HG02943 (cell line): Measurements from ENCODE around the gene POLR2J3.
"Not testable (repeated sequence)": the region's sequence is repeated elsewhere in the genome, so short reads cannot be mapped to it uniquely, and the experiment has no call there.

Experiments used
- ATAC-seq: cut with Tn5 transposase; IDR thresholded peaks from one replicate; pipeline ENCODE4 v1.9.1; 2021; ENCODE audit warnings: mild to moderate bottlenecking, low read depth, moderate library complexity; ENCODE audit not compliant: unreplicated experiment

POLR2J3 gene

DNA sequence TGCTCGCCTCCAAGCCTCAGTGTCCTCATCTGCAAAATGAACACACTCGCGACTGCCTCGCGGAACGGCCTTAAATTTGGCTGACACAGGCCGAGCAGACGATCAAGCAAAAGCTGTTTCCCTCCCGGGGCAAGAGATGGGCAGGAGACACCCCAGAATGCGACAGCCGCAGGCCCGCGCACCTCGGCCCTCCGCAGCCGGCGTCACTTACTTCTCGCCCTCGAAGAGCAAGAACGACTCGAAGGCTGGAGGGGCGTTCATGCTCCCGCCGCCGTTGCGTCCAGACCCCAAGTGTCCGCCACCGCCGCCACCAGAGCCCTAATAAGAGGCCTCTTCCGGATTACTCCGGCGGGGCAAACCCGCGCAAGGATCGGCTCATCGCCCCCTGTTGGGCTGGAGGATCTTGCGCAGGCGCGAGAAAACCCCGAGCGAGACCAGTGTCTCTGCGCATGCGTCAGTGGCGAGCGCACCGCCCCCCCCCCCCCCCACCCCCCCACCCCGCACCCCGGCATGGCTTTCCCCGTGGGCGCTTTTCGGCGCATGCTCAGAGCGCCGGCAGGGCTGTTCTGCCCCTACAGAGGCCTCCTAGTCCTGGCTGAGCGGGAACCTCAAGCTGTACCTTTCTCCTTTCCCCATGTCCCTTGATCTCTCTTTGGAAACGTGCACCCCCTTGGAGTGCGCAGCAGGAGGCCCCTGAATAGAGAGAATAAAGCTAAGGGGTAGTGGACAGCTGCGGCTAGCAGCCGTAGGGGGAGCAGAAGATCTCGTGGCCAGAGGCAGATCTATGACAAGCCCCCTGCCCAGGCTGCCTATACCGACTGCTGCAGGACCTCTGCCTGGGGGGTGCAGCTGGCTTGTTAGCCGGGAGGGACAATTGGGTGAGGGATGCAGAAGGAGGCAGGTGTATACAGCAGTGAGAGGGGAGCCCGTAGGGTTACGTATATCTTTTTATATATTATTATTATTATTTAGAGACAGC lies at the start of gene POLR2J3:
TSS of gene POLR2J3 (minus strand) at position 323 of the 979 bp plus-strand sequence. CDS start at position 261, 62 bp downstream.
- peak; percentile 90 for ATAC-seq

DNA sequence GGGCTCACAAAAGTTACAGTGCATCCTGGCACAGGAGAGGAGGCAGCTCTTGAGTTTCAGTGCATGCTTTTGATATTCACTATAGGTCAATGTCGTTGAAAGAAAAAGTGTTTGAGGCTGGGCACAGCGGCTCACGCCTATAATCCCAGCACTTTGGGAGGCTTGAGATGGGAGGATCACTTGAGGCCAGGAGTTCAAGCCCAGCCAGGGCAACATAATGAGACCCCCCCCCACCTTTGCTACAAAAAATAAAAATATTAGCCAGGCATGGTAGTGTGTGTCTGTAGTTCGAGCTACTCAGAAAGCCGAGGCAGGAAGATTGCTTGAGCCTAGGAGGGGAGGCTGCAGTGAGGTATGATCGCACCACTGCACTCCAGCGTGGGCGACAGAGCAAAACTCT lies 45.7 kb upstream of the POLR2J3 start:
- not testable (repeated sequence) for ATAC-seq

DNA sequence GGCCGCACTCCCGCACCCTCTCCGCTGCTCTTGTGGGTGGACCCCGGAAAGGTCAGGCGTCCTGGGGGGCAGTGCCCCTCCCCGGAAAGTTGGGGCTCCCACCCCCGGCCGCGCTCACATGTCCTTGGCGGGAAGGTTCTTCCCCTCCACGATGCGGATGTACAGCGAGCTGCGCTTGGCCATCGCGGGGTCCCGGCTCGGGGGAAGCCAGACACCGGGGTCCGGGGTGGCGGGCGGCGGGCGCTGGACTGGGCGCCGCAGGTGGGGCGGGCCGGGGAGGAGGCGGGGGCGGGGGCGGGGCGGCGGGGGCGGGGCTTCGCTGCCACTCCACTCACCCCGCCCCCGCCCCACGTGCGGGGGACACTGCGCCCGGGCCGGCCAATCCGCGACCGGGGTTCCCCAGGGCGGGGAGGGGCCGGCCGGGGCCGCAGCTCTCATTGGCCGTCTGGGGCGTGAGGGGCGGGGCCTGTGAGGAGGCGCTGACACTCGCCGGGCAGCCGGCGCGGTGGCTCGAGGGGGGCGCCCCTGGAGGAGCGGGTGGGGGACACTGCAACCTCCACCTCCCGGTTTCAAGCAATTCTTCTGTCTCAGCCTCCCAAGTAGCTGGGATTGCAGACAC lies 44.2 kb upstream of the POLR2J3 start, which contains the start of gene RASA4:
TSS of gene RASA4 (minus strand) at position 250 of the 619 bp plus-strand sequence. CDS start at position 183, 67 bp downstream.
- peak; percentile 43 for ATAC-seq

DNA sequence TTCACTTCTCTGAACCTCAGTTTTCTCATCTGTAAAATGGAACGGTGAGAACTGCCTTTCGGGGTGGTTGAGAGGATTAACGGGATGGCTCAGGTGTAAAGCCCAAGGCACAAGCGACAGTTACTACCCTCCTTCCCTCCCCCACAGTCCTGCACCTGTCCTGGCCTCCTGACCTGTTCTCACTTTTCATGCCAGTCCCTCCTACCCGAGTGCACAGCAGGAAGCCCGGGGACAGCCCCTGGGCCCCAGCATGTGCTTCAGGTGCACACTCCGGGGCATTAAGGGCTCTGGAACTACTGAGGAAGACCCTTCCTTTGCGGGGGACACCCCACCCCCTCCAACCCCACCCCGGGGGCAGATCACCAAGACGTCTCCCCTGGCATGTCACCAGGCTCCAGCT lies 43.5 kb upstream of the POLR2J3 start:
- ATAC-seq, result not testable (repeated sequence)

DNA sequence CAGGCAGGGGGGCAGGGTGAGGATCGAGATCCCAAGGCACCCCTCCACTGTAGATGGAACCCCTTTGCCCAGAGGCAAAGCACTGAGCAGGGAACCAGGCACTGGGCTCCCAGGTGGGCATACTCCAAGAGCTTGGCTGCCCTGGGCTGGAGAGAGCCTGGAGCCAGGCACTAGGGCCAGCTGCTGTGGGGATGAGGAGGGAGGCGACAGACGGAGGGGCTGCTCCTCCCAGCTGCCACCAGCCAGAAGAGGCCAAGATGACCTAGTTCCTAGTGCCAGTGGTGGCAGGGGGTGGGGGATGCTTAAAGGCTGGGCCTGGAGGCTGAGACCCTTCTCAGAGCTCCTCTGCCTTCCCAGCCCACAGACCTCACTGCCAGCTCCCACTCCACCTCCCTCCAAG lies 42.5 kb upstream of the POLR2J3 start:
- not testable (repeated sequence) for ATAC-seq

DNA sequence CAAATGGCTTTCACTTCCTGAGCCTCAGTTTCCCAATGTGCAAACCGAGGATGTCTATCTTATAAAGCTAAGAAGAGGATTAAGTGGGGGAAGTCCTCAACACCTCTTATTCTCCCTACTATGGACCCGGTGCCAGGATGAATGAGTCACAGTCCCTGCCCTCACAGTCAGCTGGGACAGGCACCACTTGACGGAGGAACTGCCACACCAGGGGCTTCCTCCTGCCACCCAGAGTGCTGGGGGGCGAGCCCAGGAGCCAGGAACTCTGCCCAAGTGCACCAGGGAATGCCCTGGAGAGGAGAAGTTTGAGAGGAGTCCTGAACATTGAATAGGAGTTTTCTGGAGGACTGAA lies 41.9 kb upstream of the POLR2J3 start:
- peak; percentile 19 for ATAC-seq

DNA sequence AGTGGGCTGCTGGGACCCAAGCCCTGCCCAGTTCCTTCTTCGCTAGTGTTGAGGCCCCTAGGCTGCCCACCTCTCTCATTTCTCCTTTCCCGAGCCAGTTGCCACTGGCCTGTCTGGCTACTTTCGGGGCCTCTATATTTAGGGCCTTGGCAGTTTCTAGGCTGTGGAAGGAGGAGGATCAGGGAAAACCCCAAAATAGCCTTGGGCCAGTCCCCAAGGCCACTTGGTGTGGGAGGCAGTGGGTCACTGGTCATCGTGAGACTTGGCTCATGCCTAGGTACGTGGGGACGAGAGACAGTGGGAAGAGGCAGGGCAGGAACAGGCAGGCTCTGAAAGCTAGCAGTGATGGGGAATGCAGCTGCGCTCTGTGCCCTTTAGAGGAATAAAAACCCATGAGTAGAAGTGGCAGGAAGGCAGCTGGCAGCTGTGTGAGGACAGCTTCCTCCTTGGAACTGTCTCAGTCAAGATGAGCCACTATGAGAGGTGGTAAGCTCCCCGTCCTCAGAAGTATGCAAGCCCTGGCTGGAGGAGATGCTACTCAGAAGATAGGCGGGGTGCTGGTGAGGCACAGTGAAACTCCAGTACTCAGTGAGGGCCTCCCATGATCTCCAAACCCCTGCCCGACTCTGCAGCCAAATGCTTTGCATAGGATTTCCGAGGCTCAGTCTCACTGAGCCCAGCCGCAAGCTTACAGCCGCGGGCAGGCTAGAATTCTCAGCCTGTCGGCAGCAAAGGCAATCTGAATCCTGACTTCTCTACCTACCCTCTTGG lies 41.4 kb upstream of the POLR2J3 start:
- ATAC-seq, result peak; percentile 64

DNA sequence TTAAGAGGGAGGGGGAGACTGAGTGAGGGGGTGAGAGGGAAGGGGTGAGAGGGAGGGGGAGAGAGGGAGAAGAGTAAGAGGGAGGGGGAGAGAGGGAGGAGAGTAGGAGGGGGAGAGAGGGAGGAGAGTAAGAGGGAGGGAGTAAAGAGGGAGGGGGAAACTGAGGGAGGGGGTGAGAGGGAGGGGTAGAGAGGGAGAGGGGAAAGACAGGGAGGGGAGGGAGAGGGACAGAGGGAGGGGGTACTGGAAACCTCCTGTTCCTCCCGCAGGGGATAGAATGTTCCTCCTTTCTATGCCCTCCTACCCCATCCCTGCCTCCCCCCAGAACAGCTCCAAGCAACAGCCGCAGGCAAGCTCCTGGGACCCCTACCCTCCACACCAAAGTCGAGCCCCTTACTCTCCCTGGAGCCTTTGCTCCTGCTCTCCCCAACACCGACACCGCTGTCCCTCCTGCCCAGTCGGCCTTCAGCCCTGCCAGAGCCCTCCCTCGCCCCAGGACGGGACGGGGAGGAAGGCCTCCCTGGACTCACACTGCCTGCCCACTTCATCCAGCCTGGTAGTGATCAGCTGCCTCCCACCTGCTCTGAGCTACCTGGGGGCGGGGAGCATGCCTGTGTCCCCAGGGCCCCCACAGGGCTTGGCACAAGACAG lies 39.4 kb upstream of the POLR2J3 start:
- not testable (repeated sequence) for ATAC-seq

DNA sequence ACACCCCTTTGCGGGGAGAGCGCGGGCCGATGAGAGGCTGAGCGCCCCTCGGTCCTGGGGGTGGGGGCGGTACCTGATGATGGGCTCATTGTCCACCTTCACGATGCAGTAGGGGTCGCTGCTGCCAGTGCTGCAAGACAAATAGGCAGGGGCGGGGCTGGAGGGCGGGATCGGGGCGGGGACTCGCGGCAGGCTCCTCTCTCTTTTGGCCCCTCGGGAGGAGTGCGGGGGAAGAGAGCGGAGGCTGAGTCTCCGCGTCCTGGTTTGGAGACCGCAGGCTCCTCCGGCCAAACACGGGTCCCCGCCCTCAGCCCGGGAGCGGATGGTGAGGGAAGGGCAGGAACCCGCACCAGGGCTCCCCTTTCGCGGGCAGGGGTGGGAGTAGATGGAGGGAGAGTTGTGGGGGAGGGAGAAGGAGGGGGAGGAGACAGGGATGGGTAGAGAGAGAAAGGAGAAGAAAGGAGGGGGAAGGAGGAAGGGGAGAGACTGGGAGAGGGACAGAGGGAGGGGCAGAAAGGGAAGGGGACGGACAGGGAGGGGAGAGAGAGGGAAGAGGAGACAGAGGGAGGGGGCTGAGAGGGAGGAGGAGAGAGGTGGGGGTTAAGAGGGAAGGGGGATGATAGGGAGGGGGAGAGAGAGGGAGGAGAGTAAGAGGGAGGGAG lies 38.8 kb upstream of the POLR2J3 start:
- ATAC-seq, result not testable (repeated sequence)

DNA sequence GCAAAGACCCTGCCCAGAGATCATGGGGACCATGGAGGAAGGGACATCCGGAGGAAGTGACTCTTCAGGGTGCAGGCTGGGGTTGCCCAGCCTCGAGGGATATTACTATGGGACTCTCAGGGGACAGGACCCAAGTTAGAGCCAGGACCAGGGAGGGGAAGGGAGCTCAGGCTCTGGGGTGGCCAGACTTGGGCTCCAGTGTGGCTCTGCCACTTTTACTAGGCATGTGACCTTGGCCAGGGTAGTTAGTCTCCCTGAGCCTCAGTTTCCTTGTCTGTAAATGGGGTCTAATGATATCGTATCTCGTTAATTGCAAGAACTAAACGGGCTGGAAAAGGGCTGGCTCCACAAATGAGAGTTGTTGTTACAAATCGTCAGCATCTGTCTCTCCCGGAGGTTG lies 38.1 kb upstream of the POLR2J3 start:
- not testable (repeated sequence) for ATAC-seq

DNA sequence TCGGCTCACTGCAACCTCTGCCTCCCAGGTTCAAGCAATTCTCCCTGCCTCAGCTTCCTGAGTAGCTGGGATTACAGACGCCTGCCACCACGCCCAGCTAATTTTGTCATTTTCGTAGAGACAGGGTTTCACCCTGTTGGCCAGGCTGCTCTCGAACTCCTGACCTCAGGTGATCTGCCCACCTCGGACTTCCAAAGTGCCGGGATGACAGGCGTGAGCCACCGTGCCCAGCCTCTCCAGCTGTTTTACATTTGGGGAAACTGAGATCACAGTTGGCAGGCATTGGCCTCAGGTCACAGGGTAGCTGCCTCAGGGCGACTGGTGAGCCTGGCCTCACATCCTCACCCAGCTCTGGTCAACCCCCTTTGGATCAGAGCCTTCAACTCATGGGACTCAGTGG lies 37.4 kb upstream of the POLR2J3 start:
- not testable (repeated sequence) for ATAC-seq

DNA sequence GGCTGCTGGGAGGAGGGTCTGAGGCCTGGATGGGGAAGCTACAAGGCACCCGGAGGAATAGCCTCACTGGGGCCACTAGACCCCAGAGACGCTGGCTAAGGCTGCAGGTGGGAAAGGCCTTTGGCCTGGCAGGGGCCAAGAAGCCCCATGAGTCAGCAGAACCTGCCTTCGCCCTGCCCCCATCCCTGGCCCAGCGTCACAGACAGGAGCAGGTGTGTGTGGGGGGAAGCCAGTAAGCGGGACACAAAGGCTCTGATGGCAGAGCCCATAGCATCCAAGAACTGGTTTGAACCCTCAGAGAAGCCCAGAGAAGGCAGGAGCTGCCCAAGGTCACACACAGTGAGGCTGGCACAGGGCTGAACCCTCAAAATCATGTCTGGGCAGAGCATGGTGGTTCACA lies 34.5 kb upstream of the POLR2J3 start:
- not testable (repeated sequence) for ATAC-seq

DNA sequence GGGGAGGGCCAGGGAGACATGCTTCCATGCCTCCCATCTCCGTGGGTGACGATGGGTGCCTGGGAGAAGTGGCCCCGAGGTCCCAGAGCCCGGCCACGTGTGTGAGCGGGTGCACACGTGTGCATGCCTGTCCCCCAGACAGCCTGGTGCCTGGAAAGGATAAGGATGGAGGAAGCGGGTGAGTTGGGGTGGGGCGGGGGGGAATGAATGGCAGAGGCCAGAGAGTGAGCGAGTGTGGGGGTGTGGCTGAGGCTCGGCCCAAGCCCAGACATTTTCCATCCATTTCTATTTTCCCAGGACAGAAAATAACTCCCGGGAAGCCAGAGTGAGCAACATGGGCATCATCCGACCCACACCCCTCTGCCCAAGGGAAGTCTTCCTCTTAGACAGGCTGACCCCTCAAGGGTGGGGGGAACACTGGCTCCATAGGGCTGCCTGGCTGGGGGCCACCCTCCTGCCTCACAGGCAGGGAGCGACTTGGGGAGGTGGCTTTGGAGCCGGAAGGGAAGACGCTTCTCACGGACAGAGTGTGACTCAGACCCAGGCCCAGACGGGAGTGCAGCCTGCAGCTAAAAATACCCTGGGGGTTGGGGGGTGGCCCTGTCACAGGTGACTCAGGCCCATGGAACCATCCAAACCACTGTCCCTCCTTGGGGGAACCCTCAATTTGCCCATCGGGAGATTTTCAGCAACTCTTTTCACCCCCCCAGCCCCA lies 32.2 kb upstream of the POLR2J3 start:
- ATAC-seq, result not testable (repeated sequence)

DNA sequence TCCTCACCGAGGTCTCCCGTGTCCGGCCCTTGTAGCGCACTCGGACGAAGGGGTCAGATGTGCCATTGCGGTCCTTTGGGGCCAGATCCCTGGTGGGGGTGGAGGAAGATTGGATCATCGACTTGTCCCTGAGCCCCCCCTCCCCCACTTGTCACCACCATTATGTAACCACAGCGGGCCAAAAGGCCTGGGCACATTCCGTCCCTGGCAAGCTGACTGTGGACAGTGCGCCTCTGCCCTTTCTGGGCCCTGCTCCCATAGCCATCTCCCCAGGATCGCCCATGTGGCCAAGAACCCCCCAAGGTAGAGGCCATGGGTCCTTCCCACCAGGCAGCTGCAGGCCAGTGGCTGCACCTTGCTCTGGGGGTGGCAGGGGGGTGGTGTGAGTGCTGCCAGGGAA lies 29.9 kb upstream of the POLR2J3 start:
- ATAC-seq, result not testable (repeated sequence)

DNA sequence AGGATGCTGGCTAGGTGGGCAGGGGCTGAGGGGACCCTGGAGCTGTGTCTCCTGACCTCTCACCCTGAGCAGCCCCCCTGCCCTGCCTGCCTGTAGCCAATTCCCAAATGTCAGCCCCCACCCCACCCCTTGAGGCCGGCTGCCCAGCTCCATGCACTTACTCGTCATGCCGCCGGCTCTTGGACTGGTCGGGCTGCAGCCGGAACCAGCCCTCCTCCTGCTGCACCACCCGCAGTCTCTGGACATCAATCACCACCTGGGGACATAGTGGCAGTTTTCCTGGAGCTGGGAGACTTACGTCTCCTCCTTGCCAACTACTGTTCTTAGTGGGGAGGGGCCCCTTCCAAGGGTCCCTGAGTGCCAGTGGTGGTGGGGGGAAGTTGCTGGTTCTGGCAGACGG lies 27.3 kb upstream of the POLR2J3 start:
- not testable (repeated sequence) for ATAC-seq

DNA sequence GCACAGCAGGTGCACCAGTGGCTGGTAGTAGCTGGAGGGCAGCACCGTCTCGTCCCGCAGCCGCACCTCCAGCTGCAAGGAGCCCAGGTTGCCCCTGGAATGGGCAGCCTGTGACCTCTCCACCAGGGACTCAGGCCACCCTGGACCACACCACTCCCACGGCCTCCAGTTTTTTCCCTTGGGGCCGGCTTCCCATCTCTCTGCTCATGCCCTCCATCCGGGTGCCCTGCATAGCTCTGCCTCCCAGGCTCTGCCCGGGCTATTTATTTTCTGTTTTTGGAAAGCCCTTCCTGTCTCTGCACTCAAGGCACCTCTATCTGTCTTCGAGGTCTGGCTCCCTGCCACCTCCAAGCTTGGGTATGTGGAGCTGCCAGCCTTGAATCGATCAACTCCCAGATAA lies 23.7 kb upstream of the POLR2J3 start:
- not testable (repeated sequence) for ATAC-seq

DNA sequence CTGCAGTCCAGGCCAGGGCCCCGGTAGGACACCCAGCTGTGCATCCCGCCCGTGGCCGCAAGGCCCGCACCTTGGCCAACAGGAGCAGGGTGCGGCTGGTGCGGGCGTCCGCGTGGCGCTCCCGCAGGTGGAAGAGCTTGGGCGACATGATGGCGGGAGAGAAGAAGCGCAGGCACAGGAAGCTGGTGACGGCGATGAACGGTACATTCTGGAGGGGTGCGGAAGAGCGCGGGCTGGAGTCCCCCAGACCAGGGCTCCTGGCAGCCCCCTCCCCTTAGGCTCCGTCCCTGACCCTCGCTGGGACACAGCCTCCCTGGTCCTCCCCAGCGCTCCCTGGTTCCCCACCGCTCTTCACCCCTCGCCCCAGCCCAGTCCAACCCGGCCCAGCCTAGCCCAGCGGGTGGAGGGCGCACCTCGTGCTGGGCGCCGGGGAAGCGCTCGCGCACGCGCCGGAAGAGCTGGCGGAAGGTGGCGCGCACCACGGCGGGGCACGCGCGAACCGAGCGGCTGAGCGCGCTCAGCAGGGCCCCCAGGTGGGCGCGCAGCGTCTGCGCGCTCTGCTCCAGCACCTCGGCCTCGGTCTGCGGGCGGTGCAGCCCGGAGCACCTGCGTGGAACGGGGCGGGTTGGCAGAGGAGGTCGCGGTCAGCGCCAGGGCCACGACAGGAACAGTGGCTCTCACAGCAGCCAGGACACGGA lies 21.4 kb upstream of the POLR2J3 start:
- ATAC-seq, result peak; percentile 49

DNA sequence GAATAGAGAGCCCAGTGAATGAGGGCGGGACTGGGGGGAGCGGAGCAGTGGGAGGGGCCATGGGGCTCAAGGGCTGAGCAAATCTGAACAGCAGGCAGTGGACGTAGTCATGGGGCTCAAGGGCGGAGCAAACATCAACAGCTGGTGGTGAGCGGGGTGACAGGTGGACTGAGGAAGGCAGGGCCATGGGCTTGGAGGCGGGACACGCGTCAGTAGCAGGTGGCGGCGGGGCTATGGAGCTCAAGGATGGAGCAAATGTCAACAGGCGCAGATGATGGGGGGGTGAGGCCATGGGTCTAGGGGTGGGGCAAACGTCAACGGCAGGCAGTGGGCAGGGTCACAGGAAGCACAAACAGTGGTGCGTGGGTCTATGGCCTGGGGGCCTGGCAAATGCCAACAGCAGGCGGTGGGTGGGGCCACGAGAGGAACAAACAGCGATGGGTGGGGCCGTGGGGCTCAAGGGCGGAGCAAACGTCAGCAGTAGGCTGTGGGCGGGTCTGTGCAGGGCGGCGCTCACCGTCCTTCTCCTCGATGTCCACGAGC lies 20.2 kb upstream of the POLR2J3 start:
- ATAC-seq, result peak; percentile 59
